GM10248 (cell line): ENCODE measurements around the gene KCNQ2.

ENCODE experiments used
- CTCF ChIA-PET: fragments of 300-600 bp; sonication (Branson Sonifier 250); formaldehyde crosslinking; extraction: SDS; loops from one replicate; lab custom pipeline; 2021; ENCODE audit warnings: antibody characterized with exemption; lab: Yijun Ruan, JAX
- POLR2A ChIA-PET: fragments of 350-650 bp; sonication (Branson Sonifier 250); formaldehyde crosslinking; extraction: SDS; loops from one replicate; lab custom pipeline; 2020; ENCODE audit warnings: antibody characterized with exemption; lab: Yijun Ruan, JAX
- DNase-seq: peaks from one replicate; pipeline ENCODE4 v3.0.0; 2012; ENCODE audit errors: extremely low spot score
- TF ChIP-seq, protein P1 (sequence below): IDR thresholded peaks from 2 replicates; pipeline ENCODE4 v1.5.1; 2012; ENCODE audit warnings: mild to moderate bottlenecking, low read depth; ENCODE audit errors: extremely low read depth, missing control alignments, control extremely low read depth

KCNQ2 gene

DNA sequence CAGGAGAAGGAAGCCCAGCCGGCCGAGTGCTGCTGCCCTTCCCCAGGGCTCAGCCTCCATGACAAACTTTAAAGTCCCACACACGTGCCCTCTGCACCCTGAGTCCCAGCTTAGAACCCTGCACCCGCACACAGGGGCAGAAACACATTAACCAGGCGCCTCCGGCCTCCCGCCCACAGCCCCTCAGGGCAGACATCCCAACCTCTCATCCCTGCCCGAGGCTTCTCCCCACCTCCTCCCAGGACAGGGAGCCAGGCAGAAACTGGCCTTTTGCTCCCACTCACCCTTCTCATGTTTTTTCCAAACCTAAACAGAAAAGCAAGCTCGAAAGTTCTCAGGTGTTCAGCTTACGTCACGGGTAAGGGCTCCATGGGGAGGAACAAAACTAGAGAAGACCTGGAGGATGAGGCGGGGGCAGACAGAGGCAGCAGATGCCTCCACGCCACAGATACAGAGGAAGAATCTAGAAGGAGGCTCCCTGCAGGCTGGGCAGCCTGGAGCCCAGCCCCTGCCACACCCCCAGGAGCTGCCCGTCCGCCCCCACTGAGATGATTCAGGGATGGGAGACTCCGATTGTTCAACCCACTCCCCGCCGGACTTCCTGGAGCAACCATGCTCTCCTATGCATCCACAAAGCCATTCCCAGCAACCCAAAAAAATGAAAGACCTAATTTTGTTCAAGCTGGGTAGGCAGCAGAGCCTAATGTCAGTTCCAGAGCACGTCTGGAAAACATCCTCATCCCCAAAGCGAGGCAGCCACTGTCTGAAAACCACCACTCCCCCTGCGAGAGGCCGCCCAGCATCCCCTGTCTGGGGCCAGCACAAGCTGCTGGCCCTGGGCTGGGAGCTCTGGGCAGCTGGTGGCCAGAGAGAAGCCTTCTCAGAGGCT is 8.8 kb downstream of the KCNQ2 start:
- CTCF ChIA-PET = interaction anchor here (1.0 to 1.6 kb wide), 3 partner anchors 21 to 29 kb away, joined by 3 read pairs; no protein-coding TSS in a partner anchor
- DNase-seq = no peak
- POLR2A ChIA-PET = interaction anchor here (1.0 kb wide), 1 partner anchor 18 kb away, joined by 3 read pairs; no protein-coding TSS in a partner anchor
- TF ChIP-seq, protein P1, sequence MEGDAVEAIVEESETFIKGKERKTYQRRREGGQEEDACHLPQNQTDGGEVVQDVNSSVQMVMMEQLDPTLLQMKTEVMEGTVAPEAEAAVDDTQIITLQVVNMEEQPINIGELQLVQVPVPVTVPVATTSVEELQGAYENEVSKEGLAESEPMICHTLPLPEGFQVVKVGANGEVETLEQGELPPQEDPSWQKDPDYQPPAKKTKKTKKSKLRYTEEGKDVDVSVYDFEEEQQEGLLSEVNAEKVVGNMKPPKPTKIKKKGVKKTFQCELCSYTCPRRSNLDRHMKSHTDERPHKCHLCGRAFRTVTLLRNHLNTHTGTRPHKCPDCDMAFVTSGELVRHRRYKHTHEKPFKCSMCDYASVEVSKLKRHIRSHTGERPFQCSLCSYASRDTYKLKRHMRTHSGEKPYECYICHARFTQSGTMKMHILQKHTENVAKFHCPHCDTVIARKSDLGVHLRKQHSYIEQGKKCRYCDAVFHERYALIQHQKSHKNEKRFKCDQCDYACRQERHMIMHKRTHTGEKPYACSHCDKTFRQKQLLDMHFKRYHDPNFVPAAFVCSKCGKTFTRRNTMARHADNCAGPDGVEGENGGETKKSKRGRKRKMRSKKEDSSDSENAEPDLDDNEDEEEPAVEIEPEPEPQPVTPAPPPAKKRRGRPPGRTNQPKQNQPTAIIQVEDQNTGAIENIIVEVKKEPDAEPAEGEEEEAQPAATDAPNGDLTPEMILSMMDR = no peak

DNA sequence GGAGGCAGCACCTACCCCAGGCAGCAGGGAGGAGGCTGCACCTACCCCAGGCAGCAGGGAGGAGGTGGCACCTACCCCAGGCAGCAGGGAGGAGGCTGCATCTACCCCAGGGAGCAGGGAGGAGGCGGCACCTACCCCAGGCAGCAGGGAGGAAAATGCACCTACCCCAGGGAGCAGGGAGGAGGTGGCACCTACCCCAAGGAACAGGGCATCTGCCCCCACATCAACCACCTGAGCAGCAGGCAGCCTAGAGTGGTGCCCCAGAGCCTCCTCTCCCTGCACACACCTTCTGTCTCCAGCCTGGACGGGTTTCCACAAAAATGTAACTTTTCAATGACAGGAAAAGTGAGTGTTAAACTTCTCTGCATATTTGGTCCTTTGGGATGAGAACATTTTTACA is 10.2 kb downstream of the KCNQ2 start:
- ChIA-PET CTCF (no interaction called here), POLR2A (no interaction called here)
- DNase-seq = no peak
- TF ChIP-seq, protein P1 = no peak

DNA sequence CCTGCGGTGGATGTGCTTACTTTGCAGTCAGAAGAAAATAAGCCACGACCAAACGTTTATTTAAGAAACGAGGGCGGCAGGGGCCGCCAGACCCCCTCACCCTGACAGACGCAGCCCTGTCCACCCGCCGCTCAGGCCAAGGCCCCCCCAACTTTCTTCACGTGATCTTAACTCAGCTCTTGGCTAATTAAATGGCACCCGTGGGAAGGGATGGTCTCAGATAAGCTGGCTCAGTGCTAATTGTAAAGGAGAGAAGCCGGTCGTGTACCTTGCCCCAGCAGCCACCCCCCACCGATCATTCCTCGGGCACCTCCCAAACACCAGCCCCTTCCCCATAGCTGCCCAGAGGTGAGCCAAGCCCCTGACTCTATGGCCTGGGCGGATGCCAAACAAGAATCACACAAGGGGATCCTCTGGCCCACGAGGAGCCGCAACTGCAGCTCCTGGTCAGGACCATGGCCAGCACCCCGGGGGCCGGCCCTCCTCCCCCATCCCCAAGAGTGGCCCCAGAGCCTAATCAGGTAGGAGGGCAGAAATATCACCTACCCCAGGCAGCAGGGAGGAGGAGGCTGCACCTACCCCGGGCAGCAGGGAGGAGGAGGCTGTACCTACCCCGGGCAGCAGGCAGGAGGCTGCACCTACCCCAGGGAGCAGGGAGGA is 11.2 kb downstream of the KCNQ2 start:
- TF ChIP-seq, protein P1 = no peak
- DNase-seq = no peak
- POLR2A ChIA-PET = no interaction called here
- CTCF ChIA-PET = no interaction called here

DNA sequence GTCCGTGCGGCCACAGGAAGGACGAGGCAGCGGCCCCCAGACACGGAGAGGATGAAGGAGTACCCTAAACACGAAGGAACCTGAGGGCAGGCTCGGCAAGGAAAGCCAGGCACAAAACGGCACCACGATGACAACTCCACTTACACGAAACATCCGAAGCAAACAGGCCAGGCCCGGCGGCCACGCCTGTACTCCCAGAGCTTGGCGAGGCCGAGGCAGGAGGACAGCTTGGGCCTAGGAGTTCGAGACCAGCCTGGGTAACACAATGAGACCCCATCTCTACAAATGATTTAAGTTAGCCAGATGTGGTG is 13.4 kb downstream of the KCNQ2 start:
- POLR2A ChIA-PET = no interaction called here
- TF ChIP-seq, protein P1 = no peak
- DNase-seq = no peak
- CTCF ChIA-PET = no interaction called here

DNA sequence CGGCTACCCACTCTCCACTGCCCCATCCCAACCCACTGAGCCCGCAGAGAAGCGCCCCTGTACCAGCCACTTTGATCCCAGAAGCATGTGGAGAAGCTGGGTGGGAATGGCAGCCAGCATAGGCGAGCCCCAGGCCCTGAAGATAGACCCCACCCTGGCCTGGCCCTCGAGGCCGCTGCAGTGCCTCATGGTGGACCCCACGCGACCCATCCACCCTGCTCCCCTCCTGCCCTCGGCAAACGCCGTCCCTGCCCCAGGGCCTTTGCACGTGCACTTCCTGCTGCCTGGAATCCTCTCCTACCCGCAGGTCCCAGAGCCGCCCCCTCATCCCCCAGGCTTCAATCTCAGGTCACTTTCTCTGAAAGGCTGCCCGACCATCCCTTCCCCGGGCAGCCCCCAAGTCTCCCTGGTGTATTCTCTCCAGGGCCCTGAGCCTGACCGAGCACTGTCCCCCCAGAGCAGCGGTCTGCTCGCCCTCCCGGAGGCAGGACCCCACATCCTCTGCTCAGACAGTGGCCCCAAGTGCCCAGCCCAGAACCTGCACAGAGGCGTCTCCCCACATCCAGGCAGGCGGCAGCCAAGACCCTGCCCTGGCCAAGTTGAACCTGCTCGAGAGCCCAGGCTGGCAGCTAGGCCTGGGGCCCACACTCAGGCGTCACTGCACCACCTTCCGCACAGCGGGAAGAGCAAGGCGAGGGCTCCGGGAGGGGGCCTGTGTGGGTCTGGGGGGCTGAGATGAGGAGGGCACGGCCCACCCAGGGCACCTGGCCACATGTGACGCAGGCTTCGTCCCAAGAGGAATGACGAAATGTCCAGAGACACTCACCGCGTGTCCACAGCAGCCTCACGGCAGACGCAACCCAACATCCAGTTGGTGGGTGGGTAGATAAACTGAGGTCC is 14.0 kb downstream of the KCNQ2 start:
- POLR2A ChIA-PET = interaction anchor here (0.6 kb wide), 1 partner anchor 780 kb away, joined by 4 read pairs; no protein-coding TSS in a partner anchor
- TF ChIP-seq, protein P1 = no peak
- CTCF ChIA-PET = no interaction called here
- no peak for DNase-seq

DNA sequence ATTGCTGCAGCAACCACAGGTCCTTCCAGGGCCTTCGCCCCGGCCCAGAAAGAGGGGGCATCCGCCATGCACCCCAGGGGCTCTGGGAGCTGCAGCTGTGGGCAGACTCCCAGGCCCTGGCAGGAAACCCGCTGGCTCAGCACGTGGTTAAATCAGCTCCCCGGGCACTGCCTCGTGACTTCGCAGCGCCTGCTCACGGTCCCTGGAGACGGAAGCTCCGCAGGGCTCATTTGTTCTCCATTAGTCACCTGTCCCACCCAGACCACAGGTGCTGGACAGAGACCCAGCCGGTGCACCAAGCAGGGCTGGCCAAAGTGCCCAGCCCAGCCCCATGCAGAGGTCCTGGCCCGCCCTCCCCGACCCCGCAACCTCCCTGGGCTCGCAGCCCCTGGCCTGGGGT is 14.7 kb downstream of the KCNQ2 start:
- no peak for DNase-seq
- ChIA-PET CTCF (no interaction called here), POLR2A (interaction anchor here (0.6 kb wide), 1 partner anchor 780 kb away, joined by 4 read pairs; no protein-coding TSS in a partner anchor)
- TF ChIP-seq, protein P1 = no peak
